IMR-90 (cell line): Measurements from ENCODE around the gene IL34. TPM values are rescaled to one million over a fixed set of nuclear protein-coding genes. Genes with fewer than 3 reads are reported as not detected.

ENCODE experiments used
- ATAC-seq: fragments of 200-7000 bp; cut with Tn5 transposase; 2 replicates; pipeline ENCODE4 v1.9.1; 2020; ENCODE audit warnings: low read depth, mild to moderate bottlenecking, moderate library complexity
- BruUV-seq: library from RNA; stranded (reverse); fragments of 400-500 nt; replicated peaks from 2 replicates; lab custom pipeline; 2021; lab: Mats Ljungman, UMichigan
- CTCF ChIA-PET: fragments of 300-600 bp; formaldehyde crosslinking; extraction: SDS; loops from one replicate; lab custom pipeline; 2021; ENCODE audit warnings: antibody characterized with exemption; lab: Yijun Ruan, JAX
- POLR2A ChIA-PET: fragments of 300-600 bp; sonication (Branson Sonifier 250); formaldehyde crosslinking; loops from one replicate; lab custom pipeline; 2022; ENCODE audit warnings: antibody characterized with exemption; ENCODE audit not compliant: unreplicated experiment; lab: Charles Lee
- DNase-seq: peaks from one replicate; pipeline ENCODE4 v3.0.0; 2013
- H2AFZ ChIP-seq: replicated peaks from 2 replicates; pipeline ENCODE3; 2013; ENCODE audit warnings: low read length, mild to moderate bottlenecking; ENCODE audit not compliant: poor library complexity
- H2AK5ac ChIP-seq: 2 replicates; pipeline ENCODE4 v1.6.1; 2013; ENCODE audit warnings: low read depth, low read length, inconsistent platforms
- H2AK9ac ChIP-seq: replicated peaks from 2 replicates; pipeline ENCODE3; 2013; ENCODE audit warnings: mild to moderate bottlenecking, low read depth, low read length, moderate library complexity; ENCODE audit not compliant: poor library complexity
- H2BK120ac ChIP-seq: 2 replicates; pipeline ENCODE4 v1.6.1; 2013; ENCODE audit warnings: low read depth, low read length, inconsistent platforms
- H2BK15ac ChIP-seq: 3 replicates; pipeline ENCODE4 v1.6.1; 2013; ENCODE audit warnings: low read depth, low read length, inconsistent platforms
- H2BK20ac ChIP-seq: 2 replicates; pipeline ENCODE4 v1.6.1; 2013; ENCODE audit warnings: low read depth, mild to moderate bottlenecking, inconsistent platforms, low read length, moderate library complexity
- H2BK5ac ChIP-seq: 2 replicates; pipeline ENCODE4 v1.6.1; 2013; ENCODE audit warnings: mild to moderate bottlenecking, low read depth, low read length, inconsistent platforms; ENCODE audit not compliant: poor library complexity, severe bottlenecking
- H3K14ac ChIP-seq: replicated peaks from 2 replicates; pipeline ENCODE4 v1.6.1; 2013; ENCODE audit warnings: low read depth, low read length, inconsistent platforms
- H3K18ac ChIP-seq: 2 replicates; pipeline ENCODE4 v1.6.1; 2013; ENCODE audit warnings: low read depth, low read length, control low read depth
- H3K23ac ChIP-seq: 2 replicates; pipeline ENCODE4 v1.6.1; 2013; ENCODE audit warnings: low read depth, low read length, inconsistent platforms
- H3K27ac ChIP-seq: 2 replicates; pipeline ENCODE4 v1.5.1; 2013; ENCODE audit warnings: mild to moderate bottlenecking, control low read depth, low read length; ENCODE audit not compliant: insufficient read depth
- H3K27me3 ChIP-seq: 2 replicates; pipeline ENCODE4 v1.6.1; 2013; ENCODE audit warnings: low read length; ENCODE audit not compliant: control insufficient read depth, insufficient read depth
- H3K36me3 ChIP-seq: 2 replicates; pipeline ENCODE4 v1.6.1; 2013; ENCODE audit warnings: low read length, mixed read lengths; ENCODE audit not compliant: control insufficient read depth, insufficient read depth
- H3K4ac ChIP-seq: 2 replicates; pipeline ENCODE4 v1.6.1; 2013; ENCODE audit warnings: low read depth, low read length, inconsistent platforms
- H3K4me1 ChIP-seq: 2 replicates; pipeline ENCODE4 v1.6.1; 2013; ENCODE audit warnings: low read length, mixed read lengths; ENCODE audit not compliant: control insufficient read depth, insufficient read depth
- H3K4me2 ChIP-seq: 2 replicates; pipeline ENCODE4 v1.6.1; 2013; ENCODE audit warnings: low read depth, mild to moderate bottlenecking, control low read depth, low read length, moderate library complexity
- H3K4me3 ChIP-seq: 2 replicates; pipeline ENCODE4 v1.5.1; 2013; ENCODE audit warnings: low read depth, mild to moderate bottlenecking, control low read depth, low read length, moderate library complexity; ENCODE audit not compliant: insufficient read depth
- H3K56ac ChIP-seq: 2 replicates; pipeline ENCODE4 v1.6.1; 2013; ENCODE audit warnings: low read length, inconsistent platforms; ENCODE audit not compliant: insufficient read depth; ENCODE audit errors: extremely low read depth
- H3K79me1 ChIP-seq, 2 experiments: 2 replicates each; pipeline ENCODE4 v1.6.1; 2013; ENCODE audit warnings: low read length in 2 of 2, inconsistent platforms in 1 of 2, low read depth in 1 of 2
- H3K9ac ChIP-seq: 2 replicates; pipeline ENCODE4 v1.6.1; 2013; ENCODE audit warnings: low read depth, low read length, control low read depth
- H3K9me1 ChIP-seq: 2 replicates; pipeline ENCODE4 v1.6.1; 2013; ENCODE audit warnings: low read length, inconsistent platforms; ENCODE audit not compliant: insufficient read depth
- H3K9me3 ChIP-seq: 2 replicates; pipeline ENCODE4 v1.6.1; 2013; ENCODE audit warnings: low read length; ENCODE audit not compliant: control insufficient read depth, insufficient read depth
- H4K20me1 ChIP-seq: 2 replicates; pipeline ENCODE4 v1.6.1; 2013; ENCODE audit warnings: low read length, inconsistent platforms; ENCODE audit not compliant: insufficient read depth
- H4K5ac ChIP-seq: 2 replicates; pipeline ENCODE4 v1.6.1; 2013; ENCODE audit warnings: mild to moderate bottlenecking, low read depth, low read length, control low read depth
- H4K8ac ChIP-seq, 2 experiments: 2 replicates each; pipeline ENCODE4 v1.6.1; 2013; ENCODE audit warnings: low read depth in 2 of 2, low read length in 2 of 2, control low read depth in 1 of 2, inconsistent platforms in 1 of 2
- H4K91ac ChIP-seq: 2 replicates; pipeline ENCODE4 v1.6.1; 2013; ENCODE audit warnings: low read depth, low read length, inconsistent platforms; ENCODE audit not compliant: insufficient read depth
- BHLHE40 ChIP-seq: fragments of 150-350 bp; IDR thresholded peaks from 2 replicates; pipeline ENCODE4 v1.6.1; 2016; ENCODE audit warnings: mild to moderate bottlenecking, low read depth, low read length
- CHD1 ChIP-seq: IDR thresholded peaks from 2 replicates; pipeline ENCODE4 v1.6.1; 2012; ENCODE audit warnings: low read depth, low read length, improper control_type of control experiment
- ELK1 ChIP-seq: fragments of 150-350 bp; IDR thresholded peaks from 2 replicates; pipeline ENCODE4 v1.6.1; 2016; ENCODE audit warnings: low read depth, mild to moderate bottlenecking, low read length, moderate library complexity, borderline replicate concordance
- FOS ChIP-seq: fragments of 150-350 bp; IDR thresholded peaks from 2 replicates; pipeline ENCODE4 v1.6.1; 2016; ENCODE audit warnings: low read depth, low read length
- MAFK ChIP-seq: IDR thresholded peaks from 2 replicates; pipeline ENCODE4 v1.6.1; 2012; ENCODE audit warnings: low read depth, low read length, improper control_type of control experiment
- MAZ ChIP-seq: IDR thresholded peaks from 2 replicates; pipeline ENCODE4 v1.6.1; 2012; ENCODE audit warnings: low read depth, mild to moderate bottlenecking, low read length, improper control_type of control experiment, moderate library complexity, borderline replicate concordance
- NFE2L2 ChIP-seq: fragments of 150-350 bp; IDR thresholded peaks from 2 replicates; pipeline ENCODE4 v1.6.1; 2016; ENCODE audit warnings: low read depth, mild to moderate bottlenecking, low read length
- RAD21 ChIP-seq: IDR thresholded peaks from 2 replicates; pipeline ENCODE4 v1.6.1; 2012; ENCODE audit warnings: low read length, improper control_type of control experiment
- SMC3 ChIP-seq: fragments of 150-350 bp; IDR thresholded peaks from 2 replicates; pipeline ENCODE4 v1.6.1; 2016; ENCODE audit warnings: low read depth, mild to moderate bottlenecking, antibody characterized with exemption, low read length, moderate library complexity
- WGBS, 2 experiments: methylation state at CpG; one replicate each; pipeline versions ENCODE4 v1.1.5 to v1.1.7; 2013; ENCODE audit warnings: missing lambda C conversion rate in 2 of 2; ENCODE audit not compliant: insufficient read length in 1 of 2; ENCODE audit errors: extremely low coverage in 2 of 2; 5-methylcytosine and 5-hydroxymethylcytosine counted together
- dilution Hi-C: fragments of 300-500 bp; cut with HindIII; formaldehyde crosslinking; loops from one replicate; pipeline ENCODE4 v1.14.3; 2018; ENCODE audit warnings: low sequenced_read_pairs; ENCODE audit not compliant: unreplicated experiment
- in situ Hi-C: fragments of 300-500 bp; cut with MboI; formaldehyde crosslinking; loops from 3 replicates; pipeline ENCODE4 v1.14.3; 2019; ENCODE audit warnings: low sequenced_read_pairs, inconsistent platforms, mixed read lengths
- intact Hi-C: fragments of 100-400 bp; cut with micrococcal nuclease; formaldehyde crosslinking; loops from 2 replicates; pipeline ENCODE4 v1.10.0; 2022
- polyA plus RNA-seq, 3 experiments: library from polyadenylated mRNA; depleted of rRNA; stranded (reverse); fragments of >200 nt; gene quantifications; 2 replicates each; pipeline ENCODE4 v1.2.3, GENCODE V29; 2012; ENCODE audit warnings: low replicate concordance in 1 of 3
- total RNA-seq: library from RNA; depleted of rRNA; stranded (reverse); fragments of >200 nt; gene quantifications from 2 replicates; pipeline ENCODE4 v1.2.3, GENCODE V29; 2012

Gene IL34
- total and polyA plus RNA-seq, 2 of the 4 experiments (the other 2 are of a cell fraction), result 1.3 to 2.5 TPM

- peak; percentile 10 for ATAC-seq
- peaks cover 66% of the 10 kb centered on the region for H3K4me1 ChIP-seq
- H2BK120ac ChIP-seq, result peak overlapping the region; percentile 93
- H4K20me1 ChIP-seq, result peaks cover 19% of the 10 kb centered on the region
- POLR2A ChIA-PET, result interaction anchor here (0.7 to 1.4 kb wide), 5 partner anchors 26 to 72 kb away, joined by 3 to 7 read pairs (median 3); no protein-coding TSS in a partner anchor
- peak overlapping the region; percentile 97 for H4K91ac ChIP-seq
- H4K8ac ChIP-seq, result peak overlapping the region; percentile 92 to 98
- peak overlapping the region; percentile 68 for H3K27ac ChIP-seq
- no peak overlapping the region for H3K4me3 ChIP-seq
- intact Hi-C loops, result loop anchor here (5.0 kb wide), 1 partner anchor 669 kb away; the partner anchor contains the start of gene CALB2
- no TSS peak for BruUV-seq
- H2BK5ac ChIP-seq, result peak overlapping the region; percentile 81
- peak overlapping the region; percentile 99 for H3K4ac ChIP-seq
- peaks cover 6% of the 10 kb centered on the region for H3K36me3 ChIP-seq
- peak overlapping the region; percentile 89 for H3K23ac ChIP-seq
- peak; percentile 59 for DNase-seq
- peak overlapping the region; percentile 89 for H2BK20ac ChIP-seq
- H3K9me3 ChIP-seq, result no peaks in the 10 kb centered on the region
- H2AK9ac ChIP-seq, result peak overlapping the region; percentile 97
- no peaks in the 10 kb centered on the region for H3K27me3 ChIP-seq
- peak overlapping the region; percentile 78 for H2AFZ ChIP-seq
- dilution Hi-C loops, result no loop called here
- no peak for TF ChIP-seq MAFK
- TF ChIP-seq BHLHE40, result no peak
- no peak for TF ChIP-seq CHD1
- TF ChIP-seq RAD21, result no peak
- peak; percentile 21; the same call in 1 of the 2 replicates for TF ChIP-seq MAZ
- TF ChIP-seq ELK1, result no peak
- no peak for TF ChIP-seq FOS
- TF ChIP-seq NFE2L2, result no peak
- no peak for TF ChIP-seq SMC3
- peak overlapping the region; percentile 99; the same call in 2 of the 3 replicates for H2BK15ac ChIP-seq
- peak overlapping the region; percentile 50; the same call in 1 of the 2 replicates for H3K56ac ChIP-seq
- H4K5ac ChIP-seq, result peak overlapping the region; percentile 80
- peak overlapping the region; percentile 100 for H2AK5ac ChIP-seq
- H3K79me1 ChIP-seq, result peaks cover 3 to 67% of the 10 kb centered on the region in 2 experiments
- CTCF ChIA-PET, result interaction anchor here (0.7 to 2.8 kb wide), 5 partner anchors 15 to 83 kb away, joined by 3 to 8 read pairs (median 3); no protein-coding TSS in a partner anchor
- H3K4me2 ChIP-seq, result no peak overlapping the region; the same call in 1 of the 2 replicates
- in situ Hi-C loops, result loop anchor here (5.0 to 25.0 kb wide), 2 partner anchors 49 to 674 kb away; partner anchors contain the start of gene CALB2
- peak overlapping the region; percentile 2; the same call in 1 of the 2 replicates for H3K9ac ChIP-seq
- H3K14ac ChIP-seq, result peak overlapping the region; percentile 96
- peak overlapping the region; percentile 74 for H3K18ac ChIP-seq
- WGBS, 2 experiments, result 20% methylated on average over 1 of the region's 8 CpGs; no CpG with 5 or more reads in 1 of the 2 experiments
- peaks cover 54% of the 10 kb centered on the region for H3K9me1 ChIP-seq
Measured at GRCh38 chr16:70688246-70688742, 41.9 kb downstream of the IL34 start.
